ENCODE results near the gene PCSK6.

- TF ChIP-seq CTCF (IDR thresholded peaks at IDR 0.05) (no peak), POLR2AphosphoS5 (IDR thresholded peaks at IDR 0.05; ENCODE audit: low read depth, low read length) (no peak)
These were observed 182.2 kb downstream of the PCSK6 start for GRCh38 chr15:101307048-101307896.

Data from Panc1 (cell line).